HG03439 (cell line): Measurements from ENCODE around the gene ARFGAP3.

ENCODE experiments used
- ATAC-seq: cut with Tn5 transposase; IDR thresholded peaks from one replicate; pipeline ENCODE4 v1.9.1; 2021; ENCODE audit warnings: mild to moderate bottlenecking, moderate library complexity; ENCODE audit not compliant: unreplicated experiment

ARFGAP3 gene

GRCh38 chr22:42825796-42826195 is 31.3 kb downstream of the ARFGAP3 start:
- no peak for ATAC-seq

DNA sequence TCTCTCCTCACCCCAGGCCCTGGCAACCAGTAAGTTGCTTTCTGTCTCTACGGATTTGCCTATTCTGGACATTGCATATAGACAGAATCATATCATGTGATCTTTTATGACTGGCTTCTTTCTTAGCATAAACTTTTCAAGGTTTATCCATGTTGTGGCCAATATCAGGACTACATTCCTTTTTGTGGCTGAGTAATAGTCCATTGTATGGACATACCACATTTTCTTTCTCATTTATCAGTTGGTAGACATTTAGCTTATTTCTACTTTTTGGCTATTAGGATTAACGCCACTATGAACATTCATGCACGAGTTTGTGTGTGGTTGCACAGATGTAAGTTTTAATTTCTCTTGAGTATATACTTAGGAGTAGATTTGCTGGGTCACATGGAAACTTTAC is 35.7 kb downstream of the ARFGAP3 start:
- no peak for ATAC-seq

GRCh38 chr22:42820045-42820763 is 36.9 kb downstream of the ARFGAP3 start:
- ATAC-seq: no peak

GRCh38 chr22:42819412-42820044 is 37.5 kb downstream of the ARFGAP3 start:
- no peak for ATAC-seq

GRCh38 chr22:42817556-42817955 is 39.5 kb downstream of the ARFGAP3 start:
- ATAC-seq: no peak

GRCh38 chr22:42816336-42816735 is 40.7 kb downstream of the ARFGAP3 start:
- no peak for ATAC-seq

DNA sequence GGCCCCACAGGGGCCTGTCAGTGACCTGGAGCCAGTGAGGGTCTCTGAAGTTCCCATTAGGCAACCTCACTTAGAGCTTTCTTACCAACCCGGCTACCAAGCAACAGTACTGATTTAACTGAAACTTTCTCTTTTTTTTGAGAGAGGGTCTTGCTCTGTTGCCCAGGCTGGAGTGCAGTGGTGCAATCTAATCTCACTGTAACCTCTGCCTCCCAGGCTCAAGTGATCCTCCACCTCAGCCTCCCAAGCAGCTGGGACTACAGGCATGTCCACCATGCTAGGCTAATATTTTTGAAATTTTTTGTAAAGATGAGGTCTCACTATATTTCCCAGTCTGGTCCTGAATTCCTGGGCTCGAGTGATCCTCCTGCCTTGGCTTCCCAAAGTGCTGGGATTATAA is 42.5 kb downstream of the ARFGAP3 start:
- ATAC-seq: no peak

DNA sequence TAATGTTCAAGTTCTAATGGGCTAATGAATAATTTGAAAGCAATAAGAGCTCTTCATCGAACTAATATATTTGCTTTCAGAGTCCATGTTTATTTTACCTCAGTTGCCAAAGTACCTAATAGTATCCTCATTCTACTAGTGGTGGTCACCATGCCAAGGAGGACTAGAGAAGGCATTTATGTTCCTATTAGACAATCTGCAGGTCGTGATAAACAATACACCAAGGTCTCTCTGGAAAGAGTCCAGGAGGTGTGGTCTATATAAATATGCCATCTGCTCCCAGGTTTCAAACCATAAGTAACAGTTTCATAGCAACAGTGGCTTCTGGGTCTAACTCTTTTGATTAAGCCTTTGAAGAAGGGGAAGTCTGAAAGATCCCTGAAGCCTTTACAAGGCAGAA is 42.9 kb downstream of the ARFGAP3 start:
- no peak for ATAC-seq

DNA sequence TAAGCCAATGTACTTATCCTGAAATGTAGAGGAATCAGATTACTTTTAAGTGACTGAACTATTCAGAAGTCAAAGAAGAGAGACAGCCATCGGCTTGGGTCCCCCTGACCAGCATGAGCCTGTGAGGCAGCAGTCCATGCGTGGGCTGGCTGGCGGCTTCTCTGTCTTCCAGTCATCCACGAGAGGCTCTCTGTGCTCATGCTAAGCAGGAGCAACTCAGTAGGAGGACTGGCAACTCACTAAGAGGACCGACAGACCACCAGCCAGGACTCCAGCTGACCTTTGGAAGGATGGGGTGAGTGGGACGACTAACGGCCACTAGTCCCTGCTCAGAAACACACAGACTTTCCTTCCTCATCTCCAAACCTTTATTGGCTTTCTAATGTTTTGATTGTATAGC is 43.6 kb downstream of the ARFGAP3 start:
- ATAC-seq: no peak

DNA sequence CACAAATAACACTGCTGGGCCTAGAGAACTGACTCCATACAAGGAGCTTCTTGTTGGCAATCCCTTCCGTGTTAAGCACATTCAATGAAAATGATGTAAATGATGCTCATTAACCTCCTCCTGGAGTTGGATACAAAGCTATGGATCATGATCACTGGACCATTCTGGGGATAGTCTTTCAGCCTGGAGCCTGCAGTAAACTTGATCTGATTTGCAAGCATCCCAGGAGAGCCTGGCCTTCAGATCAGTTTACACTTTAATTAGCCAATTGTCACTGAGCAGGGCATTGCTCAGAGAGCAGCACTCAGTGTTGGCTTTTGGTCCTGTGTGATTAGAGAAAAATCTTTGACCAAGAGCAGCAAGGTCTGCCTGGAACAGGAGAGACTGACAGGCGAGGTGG is 45.6 kb downstream of the ARFGAP3 start:
- ATAC-seq: no peak

DNA sequence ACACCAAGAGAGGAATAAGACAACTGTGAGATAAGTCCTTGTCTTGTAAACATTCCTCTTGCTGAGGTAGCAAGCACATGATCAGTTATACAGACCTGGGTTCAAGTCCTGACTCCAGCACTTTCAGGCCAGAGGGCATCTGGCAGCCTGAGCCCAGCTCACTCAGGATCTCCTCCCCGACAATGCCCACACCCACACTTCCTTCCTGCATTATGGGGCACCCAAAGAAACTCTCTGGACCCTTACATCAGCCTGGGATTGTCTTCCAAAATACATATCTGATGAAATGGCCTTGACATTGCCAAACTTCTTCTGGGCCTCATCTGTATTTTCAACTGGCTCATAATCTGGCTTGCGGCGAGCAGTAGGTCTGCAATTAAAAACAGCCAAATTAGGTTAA is 48.6 kb downstream of the ARFGAP3 start:
- no peak for ATAC-seq

GRCh38 chr22:42807185-42807584 is 49.9 kb downstream of the ARFGAP3 start:
- ATAC-seq: no peak

- ATAC-seq: no peak
Measured at GRCh38 chr22:42805998-42806830, 50.9 kb downstream of the ARFGAP3 start.

DNA sequence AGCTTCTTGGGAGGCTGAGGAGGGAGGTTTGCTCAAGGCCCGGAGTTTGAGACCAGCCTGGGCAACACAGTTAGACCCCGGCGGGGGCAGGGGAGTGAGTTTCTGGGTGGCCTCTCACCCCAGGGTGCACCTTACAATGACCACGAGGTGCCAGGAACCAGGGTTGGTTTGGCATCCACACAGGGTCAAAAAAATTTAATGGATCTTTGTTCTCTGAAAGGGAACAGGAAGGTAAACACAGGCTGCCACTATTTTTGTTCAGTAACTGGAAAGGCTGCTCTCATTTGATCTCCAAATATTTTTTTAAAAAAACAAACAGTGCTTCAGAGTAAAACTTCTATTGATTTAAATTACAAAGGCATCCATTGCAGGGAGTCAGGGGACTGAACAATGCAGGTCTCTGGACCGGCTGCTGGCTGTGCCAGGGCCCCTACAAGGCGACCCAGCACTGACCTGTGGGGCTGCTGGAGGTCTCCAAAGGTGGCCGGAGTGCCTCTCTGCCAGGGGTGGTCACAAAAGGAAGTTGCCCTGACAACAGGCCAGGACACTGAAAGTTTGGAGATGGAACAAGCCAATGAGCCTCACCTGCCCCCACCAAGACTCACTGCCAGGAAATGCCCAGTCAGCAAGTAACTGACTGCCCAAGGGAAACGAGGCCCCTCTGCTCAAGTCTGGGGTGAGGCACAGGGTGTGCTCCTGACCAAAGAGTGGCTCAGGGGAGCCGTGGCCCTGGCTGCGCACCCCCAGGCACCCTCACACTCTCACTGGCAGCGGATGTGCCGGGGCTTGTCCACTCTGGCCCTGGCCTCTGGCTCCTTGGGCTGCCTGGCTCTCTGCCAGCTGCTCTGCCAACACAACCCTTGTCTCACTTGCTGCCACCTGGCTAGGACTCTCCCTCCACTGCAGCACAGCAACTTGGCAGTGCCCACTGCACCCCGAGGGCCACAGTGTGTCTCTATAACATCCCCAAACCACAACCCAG is 51.8 kb downstream of the ARFGAP3 start:
- no peak for ATAC-seq

- ATAC-seq: no peak
Measured at GRCh38 chr22:42803389-42803788, 53.7 kb downstream of the ARFGAP3 start.

GRCh38 chr22:42801252-42802080 is 55.6 kb downstream of the ARFGAP3 start:
- ATAC-seq: no peak

DNA sequence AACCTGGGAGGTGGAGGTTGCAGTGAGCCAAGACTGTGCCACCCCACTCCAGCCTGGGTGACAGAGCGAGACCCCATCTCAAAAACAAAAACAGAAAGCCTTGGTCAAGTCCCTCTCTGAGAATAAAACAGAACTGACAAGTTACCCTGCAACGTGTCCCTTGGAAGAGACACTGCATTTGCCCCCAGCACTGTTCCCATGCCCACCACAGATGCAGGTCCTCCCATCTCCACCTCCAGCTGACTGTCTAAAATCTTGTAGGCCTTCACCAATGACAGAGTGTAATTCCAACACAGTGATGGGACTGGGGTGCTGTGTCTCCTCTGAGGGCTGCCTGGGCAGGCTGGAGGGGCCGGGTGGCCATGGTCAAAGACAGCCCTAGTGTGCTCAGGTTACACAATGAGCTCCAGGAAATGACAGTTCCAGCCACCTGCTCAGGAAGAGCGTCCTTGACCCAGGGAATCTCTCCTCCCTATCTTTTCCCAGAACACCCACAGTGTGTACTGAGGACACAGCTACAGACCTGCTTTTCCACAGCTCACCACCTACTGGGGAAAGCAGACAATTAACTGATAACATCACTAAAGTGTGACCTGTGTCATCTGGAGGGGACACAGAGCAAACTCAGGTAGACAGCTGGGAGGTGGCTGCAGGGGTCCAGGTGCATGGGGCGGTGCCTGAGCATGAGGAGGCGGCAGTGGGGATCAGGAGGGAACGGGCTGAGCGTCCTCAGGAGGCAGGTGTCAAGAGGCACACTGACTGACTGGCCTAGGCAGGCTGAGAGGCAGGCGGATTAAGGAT is 56.4 kb downstream of the ARFGAP3 start:
- ATAC-seq: no peak

GRCh38 chr22:42799461-42800405 is 57.3 kb downstream of the ARFGAP3 start:
- ATAC-seq: no peak
